Hematopoietic multipotent progenitor cell treated with erythropoietin and hydrocortisone succinate and interleukin-3 and kit ligand, for 4 days (in vitro differentiated cells): ENCODE results near the gene SEPTIN12.

ENCODE experiments used
- DNase-seq: peaks from one replicate; pipeline ENCODE4 v3.0.0-alpha.2; 2015

SEPTIN12 gene

GRCh38 chr16:4783251-4783950 is 4.7 kb downstream of the SEPTIN12 start:
- DNase-seq = no peak

- DNase-seq = no peak
Observed at GRCh38 chr16:4780235-4780634, 7.9 kb downstream of the SEPTIN12 start.

GRCh38 chr16:4778050-4778392 is 10.1 kb downstream of the SEPTIN12 start:
- DNase-seq = no peak

- no peak for DNase-seq
Observed at GRCh38 chr16:4777339-4778049, 10.7 kb downstream of the SEPTIN12 start.

- DNase-seq = no peak
Observed at GRCh38 chr16:4776141-4776705, 11.9 kb downstream of the SEPTIN12 start.

- DNase-seq = no peak
Observed at GRCh38 chr16:4775005-4775404, 13.1 kb downstream of the SEPTIN12 start.

- no peak for DNase-seq
Observed at GRCh38 chr16:4772351-4772750, 15.8 kb downstream of the SEPTIN12 start.

GRCh38 chr16:4771646-4772045 is 16.5 kb downstream of the SEPTIN12 start:
- DNase-seq = no peak

- DNase-seq = no peak
Observed at GRCh38 chr16:4769306-4769638, 18.9 kb downstream of the SEPTIN12 start.

GRCh38 chr16:4768549-4769305 is 19.4 kb downstream of the SEPTIN12 start:
- DNase-seq = peak; percentile 98

- peak; percentile 49 for DNase-seq
Observed at GRCh38 chr16:4767872-4768548, 20.1 kb downstream of the SEPTIN12 start.

- DNase-seq = peak; percentile 98
Observed at GRCh38 chr16:4766875-4767628, 21.1 kb downstream of the SEPTIN12 start, which contains the start of gene ZNF500. TSS of gene ZNF500 (minus strand) at chr16:4767162. CDS start at chr16:4765978, 1,184 bp downstream.

- no peak for DNase-seq
Observed at GRCh38 chr16:4765511-4766474, 22.4 kb downstream of the SEPTIN12 start.

- DNase-seq = no peak
Observed at GRCh38 chr16:4763791-4764190, 24.4 kb downstream of the SEPTIN12 start.

GRCh38 chr16:4762205-4762604 is 25.9 kb downstream of the SEPTIN12 start:
- no peak for DNase-seq

- no peak for DNase-seq
Observed at GRCh38 chr16:4760221-4760910, 27.8 kb downstream of the SEPTIN12 start.

GRCh38 chr16:4755687-4756086 is 32.5 kb downstream of the SEPTIN12 start:
- DNase-seq = no peak

GRCh38 chr16:4754865-4755264 is 33.3 kb downstream of the SEPTIN12 start:
- no peak for DNase-seq

GRCh38 chr16:4753227-4753626 is 34.9 kb downstream of the SEPTIN12 start:
- no peak for DNase-seq

- DNase-seq = no peak
Observed at GRCh38 chr16:4752351-4753100, 35.6 kb downstream of the SEPTIN12 start.
